Kidney (tissue), 14 donors: ENCODE measurements around the gene IGLL5. TPM values are rescaled to one million over a fixed set of nuclear protein-coding genes. Genes with fewer than 3 reads are reported as not detected.

Source experiments
- DNase-seq, 5 donors: peaks; one replicate each; pipeline ENCODE4 v3.0.0-alpha.2; 2013 to 2020
- FAIRE-seq: peaks from 2 replicates; lab custom pipeline; 2012; peaks lifted over from hg19 to GRCh38; lab: Jason Lieb, UNC
- H3K27ac ChIP-seq, 2 donors: one replicate each; pipeline ENCODE4 v1.7.0; 2013; ENCODE audit warnings: low read depth in 2 of 2, low read length in 2 of 2, inconsistent platforms in 1 of 2
- H3K27me3 ChIP-seq: one replicate; pipeline ENCODE4 v1.7.1; 2013; ENCODE audit warnings: low read length, inconsistent platforms; ENCODE audit not compliant: control insufficient read depth, insufficient read depth
- H3K36me3 ChIP-seq, 3 donors: one replicate each; pipeline versions ENCODE4 v1.7.0 to v1.7.1; 2013; ENCODE audit warnings: low read length in 3 of 3, control low read depth in 1 of 3, inconsistent platforms in 1 of 3; ENCODE audit not compliant: insufficient read depth in 3 of 3, control insufficient read depth in 2 of 3
- H3K4me1 ChIP-seq, 3 donors: one replicate each; pipeline versions ENCODE4 v1.7.0 to v1.7.1; 2013; ENCODE audit warnings: low read length in 3 of 3, inconsistent platforms in 1 of 3, low read depth in 1 of 3; ENCODE audit not compliant: control insufficient read depth in 2 of 3, insufficient read depth in 2 of 3
- H3K4me3 ChIP-seq, 3 donors: one replicate each; pipeline versions ENCODE4 v1.7.0 to v1.8.1; 2013; ENCODE audit warnings: low read length in 3 of 3, control low read depth in 1 of 3, inconsistent platforms in 1 of 3
- H3K9ac ChIP-seq, 3 donors: one replicate each; pipeline versions ENCODE4 v1.7.0 to v1.7.1; 2013; ENCODE audit warnings: low read length in 3 of 3, control low read depth in 1 of 3, inconsistent platforms in 1 of 3
- H3K9me3 ChIP-seq, 3 donors: one replicate each; pipeline versions ENCODE4 v1.7.0 to v1.7.1; 2013; ENCODE audit warnings: low read length in 3 of 3, control low read depth in 1 of 3, inconsistent platforms in 1 of 3; ENCODE audit not compliant: control insufficient read depth in 2 of 3, insufficient read depth in 1 of 3
- intact Hi-C: fragments of 100-400 bp; cut with DNase I; formaldehyde crosslinking; loops from one replicate; pipeline ENCODE4 v1.11.1; 2022
- polyA plus RNA-seq: library from polyadenylated mRNA; stranded (reverse); fragments of 350-450 nt; fragmentation: Illumina TruSeq; extraction: RNeasy Lipid Tissue Mini Kit (QIAGEN cat#74804); gene quantifications from one replicate; pipeline ENCODE4 v1.2.3, GENCODE V29; 2014; ENCODE audit warnings: low read depth, low replicate concordance; ENCODE audit not compliant: insufficient read depth
- total RNA-seq: library from RNA; stranded (reverse); fragmentation: NEBNext Ultra II Directional; extraction: Animal tissue kit (Norgen Biotek cat#: 25700); gene quantifications from one replicate; pipeline ENCODE4 v1.2.1, GENCODE V29; 2021
- TF ChIP-seq, protein P1 (sequence below): IDR thresholded peaks from 3 replicates; pipeline ENCODE4 v1.5.1; 2012; ENCODE audit warnings: mild to moderate bottlenecking, moderate library complexity, borderline replicate concordance; ENCODE audit not compliant: insufficient read depth; ENCODE audit errors: extremely low read depth
- donor health status: control.
- donor health status: control.
- donor health status: control.
- donor health status: control.
- donor health status: control.
- donor health status: DM: yes; HTN: yes; CAD: no.
- donor health status: Normal renal cell carcinoma (clear cell type).

IGLL5 gene
- total and polyA plus RNA-seq, 2 donors from 2014 or later, result 1.9 to 103 TPM

- Histone ChIP-seq H3K36me3 (no peaks in the 10 kb centered on the region), H3K4me1 (no peaks in the 10 kb centered on the region), H3K27me3 (no peaks in the 10 kb centered on the region), H3K27ac (no peak overlapping the region), H3K4me3 (no peak overlapping the region), H3K9ac (no peak overlapping the region), H3K9me3 (no peaks in the 10 kb centered on the region)
- intact Hi-C loops, result no loop called here
- TF ChIP-seq, protein P1, sequence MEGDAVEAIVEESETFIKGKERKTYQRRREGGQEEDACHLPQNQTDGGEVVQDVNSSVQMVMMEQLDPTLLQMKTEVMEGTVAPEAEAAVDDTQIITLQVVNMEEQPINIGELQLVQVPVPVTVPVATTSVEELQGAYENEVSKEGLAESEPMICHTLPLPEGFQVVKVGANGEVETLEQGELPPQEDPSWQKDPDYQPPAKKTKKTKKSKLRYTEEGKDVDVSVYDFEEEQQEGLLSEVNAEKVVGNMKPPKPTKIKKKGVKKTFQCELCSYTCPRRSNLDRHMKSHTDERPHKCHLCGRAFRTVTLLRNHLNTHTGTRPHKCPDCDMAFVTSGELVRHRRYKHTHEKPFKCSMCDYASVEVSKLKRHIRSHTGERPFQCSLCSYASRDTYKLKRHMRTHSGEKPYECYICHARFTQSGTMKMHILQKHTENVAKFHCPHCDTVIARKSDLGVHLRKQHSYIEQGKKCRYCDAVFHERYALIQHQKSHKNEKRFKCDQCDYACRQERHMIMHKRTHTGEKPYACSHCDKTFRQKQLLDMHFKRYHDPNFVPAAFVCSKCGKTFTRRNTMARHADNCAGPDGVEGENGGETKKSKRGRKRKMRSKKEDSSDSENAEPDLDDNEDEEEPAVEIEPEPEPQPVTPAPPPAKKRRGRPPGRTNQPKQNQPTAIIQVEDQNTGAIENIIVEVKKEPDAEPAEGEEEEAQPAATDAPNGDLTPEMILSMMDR, result no peak
- DNase-seq (peak in 1 of 5 donors; percentile 48), FAIRE-seq (no peak)
Observed at GRCh38 chr22:22929381-22930221, 42.0 kb downstream of the IGLL5 start.

- FAIRE-seq (no peak), DNase-seq (no peak)
- TF ChIP-seq, protein P1, result no peak
- no peak overlapping the region for H3K4me3 ChIP-seq
- no peak overlapping the region for H3K27ac ChIP-seq
- intact Hi-C loops, result no loop called here
- H3K36me3 ChIP-seq, result no peaks in the 10 kb centered on the region
- no peaks in the 10 kb centered on the region for H3K9me3 ChIP-seq
- no peak overlapping the region for H3K9ac ChIP-seq
- no peaks in the 10 kb centered on the region for H3K27me3 ChIP-seq
- H3K4me1 ChIP-seq, result no peaks in the 10 kb centered on the region
Observed at GRCh38 chr22:22930222-22930497, 42.5 kb downstream of the IGLL5 start.

- peak in 1 of 5 donors; percentile 52 for DNase-seq
- no peaks in the 10 kb centered on the region for H3K27me3 ChIP-seq
- no peaks in the 10 kb centered on the region for H3K36me3 ChIP-seq
- H3K9ac ChIP-seq, result no peak overlapping the region
- TF ChIP-seq, protein P1, result no peak
- intact Hi-C loops, result no loop called here
- no peaks in the 10 kb centered on the region for H3K9me3 ChIP-seq
- no peak overlapping the region for H3K27ac ChIP-seq
- no peaks in the 10 kb centered on the region for H3K4me1 ChIP-seq
- no peak for FAIRE-seq
- no peak overlapping the region for H3K4me3 ChIP-seq
Observed at GRCh38 chr22:22930571-22931556, 43.2 kb downstream of the IGLL5 start.
